Skeletal muscle satellite cell (primary cell): ENCODE data around the gene SYNE2.

ENCODE experiments used
- H3K27me3 ChIP-seq: 2 replicates; pipeline ENCODE4 v1.7.0; 2013; ENCODE audit warnings: low read length; ENCODE audit not compliant: control insufficient read depth, insufficient read depth
- H3K36me3 ChIP-seq: 2 replicates; pipeline ENCODE4 v1.7.0; 2013; ENCODE audit warnings: mild to moderate bottlenecking, control low read depth, low read length; ENCODE audit not compliant: insufficient read depth
- H3K4me1 ChIP-seq: 2 replicates; pipeline ENCODE4 v1.7.0; 2013; ENCODE audit warnings: low read length; ENCODE audit not compliant: control insufficient read depth, insufficient read depth
- H3K4me2 ChIP-seq: 2 replicates; pipeline ENCODE4 v1.7.0; 2013; ENCODE audit warnings: mild to moderate bottlenecking, low read length
- H3K4me3 ChIP-seq: 2 replicates; pipeline ENCODE4 v1.7.0; 2013; ENCODE audit warnings: low read length
- H3K9ac ChIP-seq: 2 replicates; pipeline ENCODE4 v1.7.0; 2013; ENCODE audit warnings: mild to moderate bottlenecking, low read depth, low read length, moderate library complexity
- H3K9me3 ChIP-seq: replicated peaks from 2 replicates; pipeline ENCODE4 v1.7.0; 2013; ENCODE audit warnings: mild to moderate bottlenecking, control low read depth, low read length

Gene SYNE2

DNA sequence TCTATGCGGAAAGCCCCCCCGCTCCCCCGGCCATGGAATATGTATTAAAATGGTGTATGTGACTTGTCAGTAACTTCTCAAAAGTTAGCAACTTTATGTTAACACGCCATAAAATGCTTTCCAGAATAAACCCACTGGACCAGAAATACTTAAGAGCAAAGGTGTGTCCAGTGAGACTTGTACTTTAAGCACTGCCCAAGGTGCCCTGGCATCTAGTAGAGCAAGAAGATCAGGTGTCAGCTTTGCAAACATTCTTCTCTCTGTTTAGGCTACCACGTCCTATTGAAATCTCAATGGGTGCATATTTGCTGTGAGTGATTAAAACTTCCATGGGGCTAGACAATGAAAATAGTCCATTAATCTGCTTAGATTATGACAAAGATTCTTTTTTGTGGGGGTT, 240.1 kb downstream of the SYNE2 start:
- no peak overlapping the region for H3K4me3 ChIP-seq
- H3K4me1 ChIP-seq: peaks cover 11% of the 10 kb centered on the region
- H3K27me3 ChIP-seq: no peaks in the 10 kb centered on the region
- no peaks in the 10 kb centered on the region for H3K36me3 ChIP-seq
- no peak overlapping the region for H3K9ac ChIP-seq
- H3K9me3 ChIP-seq: no peaks in the 10 kb centered on the region
- no peak overlapping the region for H3K4me2 ChIP-seq

DNA sequence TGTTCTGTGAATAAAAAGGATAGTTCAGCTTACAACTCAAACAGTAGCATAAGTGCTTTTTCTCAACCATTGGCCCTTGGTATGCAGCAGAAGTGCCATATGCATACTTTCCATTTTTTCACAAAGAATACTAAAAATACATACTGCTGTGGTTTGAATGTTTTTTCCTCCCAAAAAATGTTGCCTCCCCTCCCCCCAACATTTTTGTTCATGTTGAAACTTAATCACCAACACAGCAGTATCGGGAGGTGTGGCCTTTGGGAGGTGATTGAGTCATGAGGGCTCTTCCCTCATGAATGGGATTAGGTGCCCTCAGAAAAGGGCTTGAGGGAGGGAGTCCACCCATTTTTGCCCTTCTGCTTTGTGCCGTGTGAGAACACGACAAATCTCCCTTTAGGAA, 242.8 kb downstream of the SYNE2 start:
- Histone ChIP-seq H3K27me3 (no peaks in the 10 kb centered on the region), H3K9ac (no peak overlapping the region), H3K4me1 (peaks cover 8% of the 10 kb centered on the region), H3K4me2 (peak overlapping the region; percentile 7), H3K9me3 (no peaks in the 10 kb centered on the region), H3K36me3 (peaks cover 3% of the 10 kb centered on the region), H3K4me3 (no peak overlapping the region)

DNA sequence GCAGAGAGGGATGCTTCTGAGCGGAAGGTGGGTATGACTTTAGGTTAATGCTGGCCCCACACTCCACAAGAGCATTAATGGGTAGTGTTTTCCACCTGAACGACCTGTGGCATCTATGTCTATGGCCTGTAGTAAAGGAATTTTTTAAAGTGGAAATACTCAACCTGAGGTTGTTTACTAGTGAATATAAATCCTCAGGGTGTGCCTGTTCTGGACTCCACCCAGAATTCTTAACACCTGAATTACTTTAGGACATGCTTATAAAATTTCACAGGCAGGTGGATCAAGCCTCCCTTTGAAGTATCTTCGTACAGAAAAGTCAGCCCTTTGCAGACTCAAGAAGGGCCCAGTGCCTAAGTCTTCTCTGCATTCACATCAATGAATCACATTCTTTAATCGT, 245.3 kb downstream of the SYNE2 start:
- H3K9ac ChIP-seq: no peak overlapping the region
- H3K4me2 ChIP-seq: no peak overlapping the region
- H3K4me1 ChIP-seq: peaks cover 8% of the 10 kb centered on the region
- no peaks in the 10 kb centered on the region for H3K27me3 ChIP-seq
- H3K4me3 ChIP-seq: no peak overlapping the region
- no peaks in the 10 kb centered on the region for H3K9me3 ChIP-seq
- H3K36me3 ChIP-seq: peaks cover 3% of the 10 kb centered on the region

DNA sequence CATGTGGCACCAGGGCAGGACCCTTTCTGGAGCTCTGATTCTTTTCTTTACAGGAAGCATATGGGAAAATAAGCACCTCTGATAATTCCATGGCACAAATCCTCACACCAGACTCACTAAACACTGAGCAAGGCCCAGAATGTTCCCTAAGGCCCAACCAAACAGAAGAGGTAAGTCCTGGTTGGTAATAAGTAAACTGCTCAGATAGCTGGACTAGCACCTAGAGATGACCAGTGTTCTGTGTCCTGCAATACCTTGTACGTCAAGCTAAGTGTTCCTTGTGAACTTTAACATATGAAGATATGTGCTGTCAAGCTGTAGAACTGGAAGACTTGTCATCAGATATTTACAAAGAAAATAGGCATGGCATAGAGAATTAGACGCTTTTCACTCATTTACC, 254.6 kb downstream of the SYNE2 start:
- no peak overlapping the region for H3K9ac ChIP-seq
- no peaks in the 10 kb centered on the region for H3K9me3 ChIP-seq
- H3K27me3 ChIP-seq: no peaks in the 10 kb centered on the region
- H3K4me1 ChIP-seq: peaks cover 12% of the 10 kb centered on the region
- no peaks in the 10 kb centered on the region for H3K36me3 ChIP-seq
- no peak overlapping the region for H3K4me3 ChIP-seq
- H3K4me2 ChIP-seq: no peak overlapping the region

DNA sequence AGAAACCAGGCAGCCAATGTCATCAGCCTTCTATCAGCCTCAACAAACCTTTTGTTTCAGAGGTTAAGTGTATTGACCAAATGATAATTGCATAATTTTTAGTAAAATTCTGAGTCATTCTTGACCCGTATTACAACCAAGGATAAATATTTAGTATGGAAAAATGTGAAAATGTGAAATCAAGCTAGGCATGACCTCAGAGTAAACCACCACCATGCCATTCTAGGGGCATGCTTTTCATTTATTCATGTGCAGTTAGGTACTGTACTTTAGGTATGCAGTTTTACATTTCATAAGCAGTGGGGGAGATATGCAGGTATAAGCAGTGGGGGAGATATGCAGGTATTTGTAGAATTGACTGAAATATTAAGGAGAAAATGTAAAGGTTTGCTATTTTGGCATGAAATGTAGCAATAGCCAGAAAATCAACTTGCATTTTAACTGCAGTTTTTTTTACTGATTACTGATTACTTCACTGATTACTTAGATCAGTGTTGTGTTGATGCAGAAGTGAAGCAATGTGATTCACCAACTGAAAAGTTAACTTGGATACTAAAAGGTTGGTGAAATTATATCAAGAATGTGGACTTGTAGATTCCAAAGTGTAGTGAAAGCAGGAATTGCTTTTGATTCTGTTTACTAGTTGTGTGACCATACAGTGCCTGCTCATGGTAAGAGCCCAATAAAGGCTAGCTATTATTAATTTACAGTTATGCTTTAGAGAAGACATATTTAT, 257.2 kb downstream of the SYNE2 start:
- no peaks in the 10 kb centered on the region for H3K36me3 ChIP-seq
- H3K4me3 ChIP-seq: no peak overlapping the region
- H3K27me3 ChIP-seq: no peaks in the 10 kb centered on the region
- peaks cover 33% of the 10 kb centered on the region for H3K4me1 ChIP-seq
- H3K4me2 ChIP-seq: no peak overlapping the region
- peak overlapping the region; percentile 3 for H3K9ac ChIP-seq
- no peaks in the 10 kb centered on the region for H3K9me3 ChIP-seq

DNA sequence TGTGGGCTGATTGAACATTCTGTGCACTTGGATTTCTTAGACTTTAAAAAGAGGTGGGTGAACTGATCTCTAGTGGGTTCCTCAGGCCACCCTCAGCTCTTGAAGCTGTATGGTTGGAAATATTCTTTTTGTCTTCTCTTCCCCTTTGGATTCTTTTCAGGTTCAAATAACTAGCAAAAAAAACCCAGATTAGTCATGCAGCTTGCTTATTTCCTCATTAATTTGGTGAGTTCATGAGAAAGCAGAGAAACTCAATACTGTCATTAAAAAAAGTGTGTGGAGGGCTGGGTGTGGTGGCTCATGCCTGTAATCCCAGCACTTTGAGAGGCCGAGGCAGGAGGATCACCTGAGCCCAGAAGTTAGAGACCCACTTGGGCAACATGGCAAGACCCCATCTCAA, 258.0 kb downstream of the SYNE2 start:
- Histone ChIP-seq H3K27me3 (no peaks in the 10 kb centered on the region), H3K4me1 (peaks cover 33% of the 10 kb centered on the region), H3K4me3 (no peak overlapping the region), H3K9me3 (no peaks in the 10 kb centered on the region), H3K36me3 (no peaks in the 10 kb centered on the region), H3K4me2 (no peak overlapping the region), H3K9ac (peak overlapping the region; percentile 3)

DNA sequence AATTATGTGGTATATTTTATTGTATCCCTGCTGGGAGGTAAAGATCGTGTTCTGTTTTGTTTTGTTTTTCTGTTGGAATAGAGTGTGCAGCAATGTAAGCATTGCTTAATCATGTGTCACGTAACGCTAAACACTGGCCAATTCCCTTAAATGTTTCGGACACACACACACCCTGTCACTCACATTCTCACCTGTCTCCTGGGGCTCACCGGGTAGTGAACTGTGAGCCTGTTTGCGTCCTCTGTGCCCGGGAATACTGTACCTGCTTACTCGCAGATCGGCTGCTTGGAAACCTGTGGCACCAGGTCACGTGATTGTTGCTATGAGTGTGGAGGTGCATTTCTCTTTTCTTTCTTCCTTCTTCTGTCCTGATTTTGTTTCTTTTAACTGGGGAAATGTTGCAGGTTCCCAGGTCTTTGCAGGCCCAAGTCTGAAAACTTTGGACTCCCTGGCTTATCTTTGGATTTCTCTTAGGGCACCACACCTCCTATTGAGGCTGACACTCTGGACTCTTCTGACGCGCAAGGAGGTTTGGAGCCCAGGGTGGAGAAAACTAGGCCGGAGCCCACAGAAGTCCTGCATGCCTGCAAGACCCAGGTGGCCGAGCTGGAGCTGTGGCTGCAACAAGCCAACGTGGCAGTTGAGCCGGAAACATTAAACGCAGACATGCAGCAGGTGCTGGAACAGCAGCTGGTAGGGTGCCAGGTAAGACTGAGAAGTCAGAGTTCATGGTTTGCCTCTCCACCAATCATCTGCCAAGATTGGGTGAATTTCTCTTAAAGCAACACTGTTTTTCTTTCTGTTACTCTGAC, 260.3 kb downstream of the SYNE2 start:
- H3K27me3 ChIP-seq: no peaks in the 10 kb centered on the region
- H3K9me3 ChIP-seq: no peaks in the 10 kb centered on the region
- H3K4me3 ChIP-seq: no peak overlapping the region
- H3K9ac ChIP-seq: no peak overlapping the region
- no peaks in the 10 kb centered on the region for H3K36me3 ChIP-seq
- H3K4me2 ChIP-seq: peak overlapping the region; percentile 30
- H3K4me1 ChIP-seq: peaks cover 42% of the 10 kb centered on the region

DNA sequence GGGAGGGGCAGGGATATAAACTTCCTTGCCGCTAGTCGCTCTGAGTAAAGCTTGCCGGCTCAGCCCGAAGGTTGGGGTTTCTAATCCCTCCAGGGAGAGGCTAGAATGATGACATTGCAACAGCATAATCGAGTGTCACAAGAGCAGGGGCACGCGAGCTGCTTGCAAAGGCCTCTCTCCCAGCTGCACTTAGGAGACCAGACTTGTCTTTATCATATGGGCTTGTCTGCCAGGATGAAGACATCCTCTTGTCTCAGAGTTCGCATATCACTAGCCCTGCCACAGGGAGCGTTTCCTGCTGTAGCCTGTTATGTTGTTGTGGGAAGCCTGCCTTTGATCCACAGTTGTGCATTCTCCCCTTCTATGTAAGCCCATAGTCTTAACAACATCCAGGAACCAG, 261.4 kb downstream of the SYNE2 start:
- Histone ChIP-seq H3K4me3 (no peak overlapping the region), H3K9me3 (no peaks in the 10 kb centered on the region), H3K4me1 (peaks cover 51% of the 10 kb centered on the region), H3K4me2 (no peak overlapping the region), H3K36me3 (no peaks in the 10 kb centered on the region), H3K27me3 (no peaks in the 10 kb centered on the region), H3K9ac (no peak overlapping the region)

DNA sequence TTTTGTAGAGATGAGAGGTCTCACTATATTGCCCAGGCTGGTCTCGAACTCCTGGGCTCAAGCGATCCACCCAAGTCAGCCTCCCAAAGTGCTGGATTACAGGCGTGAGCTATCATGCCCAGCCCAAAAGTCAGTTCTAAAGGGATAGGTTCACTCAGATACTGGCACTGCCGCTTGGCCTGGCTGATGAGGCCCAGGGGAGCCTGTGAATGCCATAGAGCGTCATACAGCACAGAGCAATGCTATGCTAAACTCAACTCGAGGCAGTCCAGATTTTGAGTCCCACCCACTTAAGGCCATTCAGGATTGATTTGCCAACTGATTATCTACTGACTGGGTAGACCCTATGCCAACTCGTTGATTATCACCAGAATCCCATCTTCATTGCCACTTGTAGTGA, 262.0 kb downstream of the SYNE2 start:
- H3K36me3 ChIP-seq: no peaks in the 10 kb centered on the region
- H3K4me3 ChIP-seq: no peak overlapping the region

DNA sequence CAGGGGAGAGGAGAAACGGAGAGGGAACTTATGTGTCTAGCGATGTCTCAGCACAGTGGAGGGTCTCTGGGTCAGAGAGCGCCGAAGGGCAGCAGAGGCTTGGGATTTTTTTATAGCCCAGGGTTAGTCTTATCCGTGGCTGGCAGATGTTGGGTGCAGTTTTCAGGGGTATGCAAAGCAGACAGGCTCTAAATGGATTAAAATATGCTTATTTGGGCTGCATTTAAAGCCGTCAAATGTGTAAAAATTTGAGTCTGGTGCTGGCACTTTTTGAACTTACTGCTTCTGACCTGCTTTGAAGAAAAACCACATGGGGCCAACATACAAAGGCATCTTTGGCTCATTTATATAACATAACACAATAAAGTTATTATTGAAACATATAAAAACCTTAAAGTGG, 262.6 kb downstream of the SYNE2 start:
- H3K27me3 ChIP-seq: no peaks in the 10 kb centered on the region
- no peaks in the 10 kb centered on the region for H3K36me3 ChIP-seq
- no peak overlapping the region for H3K4me3 ChIP-seq
- no peaks in the 10 kb centered on the region for H3K9me3 ChIP-seq
- no peak overlapping the region for H3K9ac ChIP-seq
- no peak overlapping the region for H3K4me2 ChIP-seq
- peaks cover 48% of the 10 kb centered on the region for H3K4me1 ChIP-seq

More for the DNA sequence above, 262.0 kb downstream of the SYNE2 start:
- H3K4me1 ChIP-seq: peaks cover 53% of the 10 kb centered on the region
- H3K9ac ChIP-seq: no peak overlapping the region
- no peaks in the 10 kb centered on the region for H3K9me3 ChIP-seq
- H3K4me2 ChIP-seq: no peak overlapping the region
- H3K27me3 ChIP-seq: no peaks in the 10 kb centered on the region

DNA sequence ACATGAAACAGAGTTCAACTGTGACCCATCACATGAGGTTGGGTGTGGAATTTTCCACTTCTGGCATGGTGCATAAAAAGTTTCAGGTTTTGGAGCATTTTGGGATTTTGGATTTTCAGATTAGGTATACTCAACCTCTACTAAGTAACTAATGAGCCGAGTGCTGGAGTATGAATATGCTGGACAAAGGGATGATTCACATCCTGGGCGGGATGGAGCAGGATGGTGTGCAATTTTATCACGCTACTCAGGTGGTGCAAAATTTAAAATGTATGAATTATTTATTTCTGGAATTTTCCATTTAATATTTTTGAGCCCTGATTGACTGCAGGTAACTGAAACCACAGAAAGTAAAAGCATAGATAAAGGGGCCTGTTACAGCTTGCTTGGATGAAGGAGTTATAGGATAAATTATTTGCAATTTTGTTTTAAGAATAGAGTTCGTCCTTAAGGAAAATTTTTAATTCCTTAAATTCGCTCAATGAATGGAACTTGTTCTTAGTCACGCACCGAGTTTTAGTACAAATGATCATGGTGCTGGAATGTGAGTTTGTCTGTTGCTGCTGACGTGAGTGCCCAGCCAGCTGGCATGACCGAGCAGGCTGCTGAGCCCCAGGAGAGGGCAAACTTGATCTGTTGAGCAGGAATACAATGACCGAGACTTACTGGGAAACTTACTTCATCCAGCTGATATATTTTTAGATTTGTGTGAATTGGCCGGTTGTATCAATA, 265.0 kb downstream of the SYNE2 start:
- no peaks in the 10 kb centered on the region for H3K36me3 ChIP-seq
- peak overlapping the region; percentile 68 for H3K4me2 ChIP-seq
- peak overlapping the region; percentile 72 for H3K9ac ChIP-seq
- H3K9me3 ChIP-seq: no peaks in the 10 kb centered on the region
- no peaks in the 10 kb centered on the region for H3K27me3 ChIP-seq
- H3K4me1 ChIP-seq: peaks cover 37% of the 10 kb centered on the region
- H3K4me3 ChIP-seq: peak overlapping the region; percentile 44
